HG03558 (cell line): Measurements from ENCODE around the gene RIPK1.
A peak's percentile ranks its signal among the peaks of the same experiment; 100 is the strongest.
"Not testable (repeated sequence)": the region's sequence is repeated elsewhere in the genome, so short reads cannot be mapped to it uniquely, and the experiment has no call there.

ENCODE experiments used
- ATAC-seq: cut with Tn5 transposase; IDR thresholded peaks from one replicate; pipeline ENCODE4 v1.9.1; 2021; ENCODE audit warnings: moderate number of reproducible peaks; ENCODE audit not compliant: unreplicated experiment; ENCODE audit errors: extremely low read depth

The RIPK1 gene

GRCh38 chr6:3068329-3069214 is at the start of gene RIPK1:
RIPK1 (plus strand) TSS chr6:3068494; CDS start chr6:3076824, 8,330 bp downstream.
- ATAC-seq: peak; percentile 46

DNA sequence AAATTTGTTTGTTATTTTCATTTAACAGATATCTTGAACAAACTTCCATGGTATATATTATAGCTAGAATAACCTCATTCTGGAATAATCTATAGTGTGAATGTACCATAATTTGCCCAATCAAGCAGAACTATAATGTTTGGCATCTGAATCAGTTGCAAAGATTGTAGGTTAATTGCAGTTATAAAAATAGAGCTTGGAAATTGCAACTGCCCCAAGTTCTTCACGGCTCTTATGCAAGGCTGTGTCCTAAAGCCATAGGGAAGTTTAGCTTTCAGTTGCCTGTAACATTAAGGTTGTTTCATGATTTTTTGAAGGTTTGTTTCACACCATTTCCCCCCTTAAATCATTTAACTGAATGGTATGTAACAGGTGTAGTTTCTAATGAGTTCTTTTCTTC is 49.2 kb upstream of the RIPK1 start:
- ATAC-seq: no peak

GRCh38 chr6:3019749-3020320 is 48.5 kb upstream of the RIPK1 start:
- no peak for ATAC-seq

DNA sequence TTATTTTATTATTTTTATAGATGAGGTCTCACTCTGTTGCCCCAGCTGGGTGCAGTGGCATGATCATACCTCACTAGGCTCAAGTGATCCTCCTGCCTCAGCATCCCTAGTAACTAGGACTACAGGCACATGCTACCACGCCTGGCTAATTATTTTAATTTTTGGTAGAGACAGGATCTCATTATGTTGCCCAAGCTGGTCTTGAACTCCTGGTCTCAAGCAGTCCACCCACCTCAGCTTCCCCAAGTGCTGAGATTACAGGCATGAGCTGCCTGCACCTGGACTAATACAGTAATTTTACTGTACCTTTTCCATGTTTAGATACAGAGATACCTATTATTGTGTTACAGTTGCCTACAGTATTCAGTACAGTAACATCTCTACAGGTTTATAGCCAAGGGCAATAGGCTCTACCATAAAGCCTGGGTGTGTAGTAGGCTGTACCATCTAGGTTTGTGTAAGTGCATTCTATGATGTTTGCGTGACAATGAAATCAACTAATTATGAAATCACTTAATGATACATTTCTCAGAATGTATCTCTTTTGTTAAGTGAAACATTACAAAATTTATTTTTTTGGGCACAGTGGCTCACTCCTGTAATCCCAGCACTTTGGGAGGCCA is 47.2 kb upstream of the RIPK1 start:
- ATAC-seq: not testable (repeated sequence)

DNA sequence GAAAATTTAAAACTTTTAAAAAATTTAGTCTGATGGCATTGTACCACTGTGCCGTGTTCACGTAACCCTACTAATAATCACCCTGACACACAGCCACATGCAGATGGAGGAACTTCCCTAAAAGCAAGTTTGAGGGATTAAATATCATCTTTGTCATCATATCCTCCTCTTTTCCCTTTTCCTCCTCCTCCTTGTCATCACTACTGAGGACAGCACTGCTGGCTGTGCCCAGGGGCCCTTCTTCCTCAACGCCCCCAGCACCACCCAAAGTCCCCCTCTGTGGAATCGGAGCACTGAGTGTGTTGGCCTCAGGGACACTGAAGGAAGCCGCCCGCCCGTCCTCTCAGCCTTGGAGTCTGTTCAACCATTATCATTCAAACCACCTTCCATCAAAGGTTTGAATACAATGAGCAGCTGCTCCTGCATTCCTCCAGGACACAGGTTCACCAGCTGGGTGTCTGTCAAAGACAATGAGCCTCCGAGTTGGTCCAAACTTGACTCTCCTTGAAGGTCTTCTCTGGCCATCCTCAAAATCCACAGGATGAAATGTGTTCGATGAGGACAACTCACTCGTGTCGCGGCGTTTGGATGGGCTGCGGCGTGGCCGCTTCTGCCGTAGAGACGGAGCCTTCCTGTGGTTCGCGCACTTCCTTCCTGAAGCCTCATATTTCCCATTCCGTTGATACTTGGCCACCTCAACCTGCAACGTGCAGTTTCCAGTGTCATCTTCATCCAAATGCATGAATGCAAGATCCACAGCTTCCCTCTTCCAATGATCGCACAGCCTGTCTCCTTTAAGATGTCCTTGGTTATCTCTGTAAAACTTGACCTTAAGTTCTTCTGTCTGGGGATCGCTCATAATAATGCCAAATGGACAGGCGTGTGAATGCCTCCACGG is 45.3 kb upstream of the RIPK1 start:
- no peak for ATAC-seq

- ATAC-seq: peak; percentile 37
These were observed 44.4 kb upstream of the RIPK1 start for GRCh38 chr6:3023663-3024483.

GRCh38 chr6:3026791-3027626 is 41.3 kb upstream of the RIPK1 start:
- ATAC-seq: no peak

- not testable (repeated sequence) for ATAC-seq
These were observed 40.1 kb upstream of the RIPK1 start for GRCh38 chr6:3028156-3028555.

DNA sequence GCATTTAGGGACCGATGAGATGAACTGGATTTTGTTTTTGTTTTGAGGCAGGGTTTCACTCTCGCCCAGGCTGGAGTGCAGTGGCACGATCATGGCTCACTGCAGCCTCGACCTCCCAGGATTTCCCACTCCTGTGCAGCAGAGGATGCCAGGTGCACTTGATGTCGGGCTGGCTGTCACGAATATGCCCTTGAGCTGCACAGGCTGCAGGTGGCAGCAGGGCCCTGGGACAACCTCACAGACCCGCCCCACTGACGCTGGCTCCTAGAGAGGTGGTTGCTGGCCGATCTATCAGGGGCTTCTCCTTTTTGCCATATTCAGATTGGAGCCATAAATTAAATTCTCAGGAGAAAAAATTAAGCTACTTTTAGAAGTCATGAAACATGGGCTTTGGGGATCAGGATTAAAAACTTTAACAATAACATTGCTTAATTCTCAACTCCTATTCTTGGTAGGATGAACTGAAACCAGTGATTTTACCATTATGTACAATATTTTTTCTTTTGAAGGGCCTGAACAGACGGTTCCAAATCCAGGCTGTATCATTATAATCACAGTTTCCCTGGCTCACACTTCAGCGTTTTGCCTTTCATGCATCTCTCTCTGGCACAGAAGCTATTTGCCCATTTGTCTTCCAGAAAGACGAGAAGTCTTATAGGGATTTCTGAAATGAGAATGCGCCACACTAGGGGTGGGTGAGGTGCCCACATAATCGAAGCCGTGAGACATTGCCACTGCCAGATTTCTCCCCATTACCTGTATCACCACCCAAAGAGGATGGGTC is 36.2 kb upstream of the RIPK1 start:
- ATAC-seq: no peak

GRCh38 chr6:3032986-3033385 is 35.3 kb upstream of the RIPK1 start:
- no peak for ATAC-seq

DNA sequence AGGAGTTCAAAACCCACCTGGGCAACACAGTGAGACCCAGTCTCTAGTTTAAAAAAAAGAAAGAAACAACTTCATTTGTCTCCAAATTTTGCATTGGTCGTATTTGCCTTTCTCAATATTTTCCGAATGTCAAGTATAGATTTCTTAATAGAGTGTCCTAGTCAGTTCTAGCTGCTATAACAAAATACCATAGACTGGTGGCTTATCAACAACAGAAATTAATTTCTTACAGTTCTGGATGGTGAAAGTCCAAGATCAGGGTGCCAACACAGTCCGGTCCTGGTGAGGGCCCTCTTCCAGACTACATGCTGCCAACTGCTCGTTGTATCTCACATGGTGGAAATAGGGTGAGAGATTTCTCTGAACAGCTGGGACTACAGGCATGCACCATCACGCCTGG is 34.6 kb upstream of the RIPK1 start:
- no peak for ATAC-seq

GRCh38 chr6:3035397-3035796 is 32.9 kb upstream of the RIPK1 start:
- no peak for ATAC-seq

- no peak for ATAC-seq
These were observed 31.2 kb upstream of the RIPK1 start for GRCh38 chr6:3036861-3037637.

DNA sequence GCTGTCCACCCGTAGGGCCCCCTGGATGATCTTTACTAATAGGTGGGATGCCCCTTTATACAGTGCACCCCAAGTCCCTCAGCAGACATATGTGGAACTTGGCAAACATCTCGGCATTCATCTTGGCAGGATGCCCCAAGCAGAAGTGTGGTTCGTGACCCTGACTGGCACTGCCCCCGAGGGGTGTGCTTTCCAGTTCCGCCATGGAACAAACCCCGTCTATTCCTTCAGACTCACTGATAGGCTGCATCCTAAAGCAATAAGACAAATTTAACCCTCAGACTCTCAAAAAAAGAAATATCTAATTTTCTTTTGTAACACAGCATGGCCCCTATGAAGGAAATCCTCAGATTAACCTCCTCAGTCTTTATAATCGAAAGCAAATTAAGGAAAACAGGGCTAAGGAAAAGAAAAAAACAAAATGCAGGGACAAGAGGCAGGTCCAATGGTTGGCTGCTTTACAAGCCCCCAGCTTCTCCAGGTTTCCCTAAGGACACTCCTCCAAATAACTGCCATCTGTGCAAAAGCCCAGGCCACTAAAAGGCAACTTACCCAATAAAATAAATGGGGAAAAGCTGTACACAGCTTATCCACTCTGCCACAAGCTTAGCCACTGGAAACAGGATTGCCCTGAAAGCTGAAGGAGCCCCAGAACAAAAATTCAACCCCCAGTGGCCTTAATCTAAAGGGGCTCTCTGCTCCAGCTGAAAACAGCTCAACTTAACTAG is 30.5 kb upstream of the RIPK1 start:
- ATAC-seq: no peak

GRCh38 chr6:3039384-3039783 is 28.9 kb upstream of the RIPK1 start:
- no peak for ATAC-seq

GRCh38 chr6:3041147-3041546 is 27.1 kb upstream of the RIPK1 start:
- ATAC-seq: no peak

- ATAC-seq: no peak
These were observed 26.7 kb upstream of the RIPK1 start for GRCh38 chr6:3041606-3042005.
